Fibroblast of the conjunctiva (primary cell): ENCODE data around the gene MMD.
A peak's percentile ranks its signal among the peaks of the same experiment; 100 is the strongest.
"Not testable (repeated sequence)": the region's sequence is repeated elsewhere in the genome, so short reads cannot be mapped to it uniquely, and the experiment has no call there.

Experiments
- DNase-seq: peaks from one replicate; pipeline ENCODE4 v3.0.0-alpha.2; 2010; ENCODE audit warnings: low read depth

MMD gene

GRCh38 chr17:55423535-55423934 is 1.9 kb upstream of the MMD start:
- DNase-seq = no peak

- not testable (repeated sequence) for DNase-seq
Observed at GRCh38 chr17:55422828-55423164, 1.2 kb upstream of the MMD start.

GRCh38 chr17:55420776-55421178 is 858 bp downstream of the MMD start:
- DNase-seq = no peak

- no peak for DNase-seq
Observed at GRCh38 chr17:55420067-55420775, 1.4 kb downstream of the MMD start.

GRCh38 chr17:55418369-55419268 is 3.0 kb downstream of the MMD start:
- DNase-seq = no peak

GRCh38 chr17:55417411-55418268 is 4.0 kb downstream of the MMD start:
- no peak for DNase-seq

GRCh38 chr17:55416470-55417052 is 5.1 kb downstream of the MMD start:
- no peak for DNase-seq

- DNase-seq = no peak
Observed at GRCh38 chr17:55416000-55416399, 5.6 kb downstream of the MMD start.

- no peak for DNase-seq
Observed at GRCh38 chr17:55414983-55415382, 6.7 kb downstream of the MMD start.

GRCh38 chr17:55413825-55414489 is 7.7 kb downstream of the MMD start:
- DNase-seq = no peak

GRCh38 chr17:55411463-55411855 is 10.2 kb downstream of the MMD start:
- no peak for DNase-seq

- peak; percentile 68 for DNase-seq
Observed at GRCh38 chr17:55410722-55411462, 10.7 kb downstream of the MMD start.

- DNase-seq = no peak
Observed at GRCh38 chr17:55409030-55409800, 12.4 kb downstream of the MMD start.

GRCh38 chr17:55407641-55408566 is 13.7 kb downstream of the MMD start:
- DNase-seq = no peak

GRCh38 chr17:55405600-55405999 is 16.0 kb downstream of the MMD start:
- no peak for DNase-seq

- not testable (repeated sequence) for DNase-seq
Observed at GRCh38 chr17:55404197-55404596, 17.4 kb downstream of the MMD start.

- no peak for DNase-seq
Observed at GRCh38 chr17:55402374-55402773, 19.3 kb downstream of the MMD start.

- no peak for DNase-seq
Observed at GRCh38 chr17:55398689-55399088, 22.9 kb downstream of the MMD start.
